Central memory CD4-positive, alpha-beta T cell (primary cell): ENCODE measurements around the gene PDE3B.
A peak's percentile ranks its signal among the peaks of the same experiment; 100 is the strongest.
"Not testable (repeated sequence)": the region's sequence is repeated elsewhere in the genome, so short reads cannot be mapped to it uniquely, and the experiment has no call there.

Source experiments
- DNase-seq: peaks from one replicate; pipeline ENCODE4 v3.0.0; 2022

The PDE3B gene

GRCh38 chr11:14642453-14642852, 1.2 kb upstream of the PDE3B start:
- no peak for DNase-seq

GRCh38 chr11:14642873-14643696, 519 bp upstream of the PDE3B start:
- no peak for DNase-seq

GRCh38 chr11:14644226-14645014, 816 bp downstream of the PDE3B start:
- DNase-seq, result peak; percentile 47

GRCh38 chr11:14645015-14645912, 1.7 kb downstream of the PDE3B start:
- DNase-seq, result peak; percentile 42

GRCh38 chr11:14645985-14646900, 2.6 kb downstream of the PDE3B start:
- no peak for DNase-seq

GRCh38 chr11:14650064-14650463, 6.5 kb downstream of the PDE3B start:
- DNase-seq, result no peak

GRCh38 chr11:14653090-14653489, 9.5 kb downstream of the PDE3B start:
- no peak for DNase-seq

- no peak for DNase-seq
These were observed 11.8 kb downstream of the PDE3B start for GRCh38 chr11:14655435-14655834.

- DNase-seq, result no peak
These were observed 13.2 kb downstream of the PDE3B start for GRCh38 chr11:14656536-14657457.

- no peak for DNase-seq
These were observed 14.2 kb downstream of the PDE3B start for GRCh38 chr11:14657841-14658240.

- DNase-seq, result not testable (repeated sequence)
These were observed 21.3 kb downstream of the PDE3B start for GRCh38 chr11:14664926-14665325.

- not testable (repeated sequence) for DNase-seq
These were observed 23.7 kb downstream of the PDE3B start for GRCh38 chr11:14667329-14667728.

- DNase-seq, result no peak
These were observed 25.2 kb downstream of the PDE3B start for GRCh38 chr11:14668731-14669301.

GRCh38 chr11:14669499-14669898, 25.9 kb downstream of the PDE3B start:
- no peak for DNase-seq

- no peak for DNase-seq
These were observed 26.4 kb downstream of the PDE3B start for GRCh38 chr11:14669958-14670357.

- no peak for DNase-seq
These were observed 29.0 kb downstream of the PDE3B start for GRCh38 chr11:14672635-14673034.

GRCh38 chr11:14673421-14673820, 29.8 kb downstream of the PDE3B start:
- DNase-seq, result no peak

- DNase-seq, result no peak
These were observed 30.3 kb downstream of the PDE3B start for GRCh38 chr11:14673824-14674405.

- no peak for DNase-seq
These were observed 32.5 kb downstream of the PDE3B start for GRCh38 chr11:14676068-14676467.

GRCh38 chr11:14677146-14677545, 33.5 kb downstream of the PDE3B start:
- no peak for DNase-seq
